ENCODE measurements around the gene PPEF1. TPM values are rescaled to one million over a fixed set of nuclear protein-coding genes. Genes with fewer than 3 reads are reported as not detected.

Gene PPEF1
- total and polyA plus RNA-seq, 2 of the 4 experiments (the other 2 are of a cell fraction): not detected

DNA sequence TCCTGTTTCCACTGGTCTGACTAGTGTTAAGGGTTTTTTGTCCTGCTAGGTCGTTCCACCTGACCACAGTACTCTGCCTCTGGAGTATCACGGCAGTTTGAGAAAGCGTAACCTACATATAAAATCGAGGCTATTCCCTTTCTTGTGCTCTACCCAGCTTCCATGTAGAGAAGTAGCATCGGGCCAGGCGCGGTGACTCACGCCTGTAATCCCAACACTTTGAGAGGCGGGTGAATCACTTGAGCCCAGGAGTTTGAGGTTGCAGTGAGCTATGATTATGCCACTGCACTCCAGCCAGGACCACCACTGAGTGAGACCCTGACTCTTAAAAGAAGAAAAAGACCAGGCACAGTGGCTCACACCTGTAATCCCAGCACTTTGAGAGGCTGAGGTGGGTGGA lies 7.5 kb downstream of the PPEF1 start:
- ChIA-PET POLR2A (ENCODE audit: unreplicated experiment) (no interaction called here), CTCF (no interaction called here)
- Histone ChIP-seq H3K18ac (ENCODE audit: low read depth, low read length) (no peak overlapping the region), H3K23ac (ENCODE audit: low read depth, low read length) (no peak overlapping the region), H2BK5ac (ENCODE audit: low read depth, low read length, poor library complexity, severe bottlenecking) (no peak overlapping the region), H3K27ac (ENCODE audit: insufficient read depth, low read length) (no peak overlapping the region), H2BK20ac (ENCODE audit: low read depth, low read length) (no peak overlapping the region), H4K20me1 (ENCODE audit: insufficient read depth, low read length) (no peaks in the 10 kb centered on the region), H3K4ac (ENCODE audit: low read depth, low read length) (no peak overlapping the region), H3K79me1 (ENCODE audit: low read depth in 1 of 2, low read length in 2 of 2) (no peaks in the 10 kb centered on the region), H3K9me3 (ENCODE audit: control insufficient read depth, insufficient read depth, low read length) (no peaks in the 10 kb centered on the region), H4K8ac (ENCODE audit: low read depth in 2 of 2, low read length in 2 of 2) (no peak overlapping the region), H3K36me3 (ENCODE audit: control insufficient read depth, insufficient read depth, low read length) (no peaks in the 10 kb centered on the region), H3K27me3 (ENCODE audit: control insufficient read depth, insufficient read depth, low read length) (no peaks in the 10 kb centered on the region), H2BK120ac (ENCODE audit: low read depth, low read length) (no peak overlapping the region), H3K4me1 (ENCODE audit: control insufficient read depth, insufficient read depth, low read length) (no peaks in the 10 kb centered on the region), H3K4me2 (ENCODE audit: low read depth, low read length) (no peak overlapping the region), H2AK5ac (ENCODE audit: low read depth, low read length) (no peak overlapping the region), H4K5ac (ENCODE audit: low read depth, low read length) (no peak overlapping the region), H2BK15ac (ENCODE audit: low read depth, low read length) (no peak overlapping the region), H2AFZ (replicated peaks; ENCODE audit: low read length, poor library complexity) (no peak overlapping the region), H4K91ac (ENCODE audit: insufficient read depth, low read depth, low read length) (no peak overlapping the region), H3K4me3 (ENCODE audit: insufficient read depth, low read depth, low read length) (no peak overlapping the region), H3K56ac (ENCODE audit: extremely low read depth, insufficient read depth, low read length) (no peak overlapping the region), H3K9me1 (ENCODE audit: insufficient read depth, low read length) (no peaks in the 10 kb centered on the region), H3K14ac (replicated peaks; ENCODE audit: low read depth, low read length) (no peak overlapping the region), H2AK9ac (replicated peaks; ENCODE audit: low read depth, low read length, poor library complexity) (no peak overlapping the region), H3K9ac (ENCODE audit: low read depth, low read length) (no peak overlapping the region)
- intact Hi-C loops (cut with micrococcal nuclease): no loop called here
- dilution Hi-C loops (cut with HindIII; ENCODE audit: low sequenced_read_pairs, unreplicated experiment): no loop called here
- DNase-seq: no peak
- ATAC-seq (ENCODE audit: low read depth): no peak
- in situ Hi-C loops (cut with MboI; ENCODE audit: low sequenced_read_pairs): no loop called here
- TF ChIP-seq SMC3 (IDR thresholded peaks at IDR 0.05; ENCODE audit: low read depth, low read length): no peak
- TF ChIP-seq MAZ (IDR thresholded peaks at IDR 0.05; ENCODE audit: borderline replicate concordance, low read depth, low read length): no peak
- no peak for TF ChIP-seq MXI1 (IDR thresholded peaks at IDR 0.05; ENCODE audit: borderline replicate concordance, low read depth, low read length)
- TF ChIP-seq NFE2L2 (IDR thresholded peaks at IDR 0.05; ENCODE audit: low read depth, low read length): no peak
- no peak for TF ChIP-seq RFX5 (IDR thresholded peaks at IDR 0.05; ENCODE audit: low read depth, low read length)
- no peak for TF ChIP-seq RAD21 (IDR thresholded peaks at IDR 0.05; ENCODE audit: low read length)
- TF ChIP-seq CEBPB (IDR thresholded peaks at IDR 0.05; ENCODE audit: low read depth, low read length): no peak
- TF ChIP-seq, protein P1, sequence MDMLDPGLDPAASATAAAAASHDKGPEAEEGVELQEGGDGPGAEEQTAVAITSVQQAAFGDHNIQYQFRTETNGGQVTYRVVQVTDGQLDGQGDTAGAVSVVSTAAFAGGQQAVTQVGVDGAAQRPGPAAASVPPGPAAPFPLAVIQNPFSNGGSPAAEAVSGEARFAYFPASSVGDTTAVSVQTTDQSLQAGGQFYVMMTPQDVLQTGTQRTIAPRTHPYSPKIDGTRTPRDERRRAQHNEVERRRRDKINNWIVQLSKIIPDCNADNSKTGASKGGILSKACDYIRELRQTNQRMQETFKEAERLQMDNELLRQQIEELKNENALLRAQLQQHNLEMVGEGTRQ (IDR thresholded peaks at IDR 0.05; ENCODE audit: low read depth, low read length): no peak
- TF ChIP-seq, protein P2, sequence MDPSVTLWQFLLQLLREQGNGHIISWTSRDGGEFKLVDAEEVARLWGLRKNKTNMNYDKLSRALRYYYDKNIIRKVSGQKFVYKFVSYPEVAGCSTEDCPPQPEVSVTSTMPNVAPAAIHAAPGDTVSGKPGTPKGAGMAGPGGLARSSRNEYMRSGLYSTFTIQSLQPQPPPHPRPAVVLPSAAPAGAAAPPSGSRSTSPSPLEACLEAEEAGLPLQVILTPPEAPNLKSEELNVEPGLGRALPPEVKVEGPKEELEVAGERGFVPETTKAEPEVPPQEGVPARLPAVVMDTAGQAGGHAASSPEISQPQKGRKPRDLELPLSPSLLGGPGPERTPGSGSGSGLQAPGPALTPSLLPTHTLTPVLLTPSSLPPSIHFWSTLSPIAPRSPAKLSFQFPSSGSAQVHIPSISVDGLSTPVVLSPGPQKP (IDR thresholded peaks at IDR 0.05; ENCODE audit: borderline replicate concordance, low read depth, low read length): no peak
- no peak for TF ChIP-seq CHD1 (IDR thresholded peaks at IDR 0.05; ENCODE audit: low read depth, low read length)
- TF ChIP-seq POLR2A (IDR thresholded peaks at IDR 0.05; ENCODE audit: low read depth, low read length): no peak
- no peak for TF ChIP-seq MAFK (IDR thresholded peaks at IDR 0.05; ENCODE audit: low read depth, low read length)
- no peak for TF ChIP-seq RCOR1 (IDR thresholded peaks at IDR 0.05; ENCODE audit: insufficient replicate concordance, low read length)
- TF ChIP-seq, protein P3, sequence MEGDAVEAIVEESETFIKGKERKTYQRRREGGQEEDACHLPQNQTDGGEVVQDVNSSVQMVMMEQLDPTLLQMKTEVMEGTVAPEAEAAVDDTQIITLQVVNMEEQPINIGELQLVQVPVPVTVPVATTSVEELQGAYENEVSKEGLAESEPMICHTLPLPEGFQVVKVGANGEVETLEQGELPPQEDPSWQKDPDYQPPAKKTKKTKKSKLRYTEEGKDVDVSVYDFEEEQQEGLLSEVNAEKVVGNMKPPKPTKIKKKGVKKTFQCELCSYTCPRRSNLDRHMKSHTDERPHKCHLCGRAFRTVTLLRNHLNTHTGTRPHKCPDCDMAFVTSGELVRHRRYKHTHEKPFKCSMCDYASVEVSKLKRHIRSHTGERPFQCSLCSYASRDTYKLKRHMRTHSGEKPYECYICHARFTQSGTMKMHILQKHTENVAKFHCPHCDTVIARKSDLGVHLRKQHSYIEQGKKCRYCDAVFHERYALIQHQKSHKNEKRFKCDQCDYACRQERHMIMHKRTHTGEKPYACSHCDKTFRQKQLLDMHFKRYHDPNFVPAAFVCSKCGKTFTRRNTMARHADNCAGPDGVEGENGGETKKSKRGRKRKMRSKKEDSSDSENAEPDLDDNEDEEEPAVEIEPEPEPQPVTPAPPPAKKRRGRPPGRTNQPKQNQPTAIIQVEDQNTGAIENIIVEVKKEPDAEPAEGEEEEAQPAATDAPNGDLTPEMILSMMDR (conservative IDR thresholded peaks at IDR 0.05; ENCODE audit: low read depth, low read length): no peak
- TF ChIP-seq FOS (IDR thresholded peaks at IDR 0.05; ENCODE audit: low read depth, low read length): no peak
- no peak for TF ChIP-seq BHLHE40 (IDR thresholded peaks at IDR 0.05; ENCODE audit: low read depth, low read length)
- no TSS peak for BruUV-seq (replicated peaks)
- WGBS, 2 experiments (ENCODE audit: extremely low coverage in 2 of 2, insufficient read length in 1 of 2): no CpG with 5 or more reads among the region's 9 CpGs
